CD8-positive, alpha-beta memory T cell (primary cell): ENCODE measurements around the gene ADAM8. TPM values are rescaled to one million over a fixed set of nuclear protein-coding genes. Genes with fewer than 3 reads are reported as not detected.
A peak's percentile ranks its signal among the peaks of the same experiment; 100 is the strongest.
"Not testable (repeated sequence)": the region's sequence is repeated elsewhere in the genome, so short reads cannot be mapped to it uniquely, and the experiment has no call there.

Experiments used
- CTCF ChIA-PET: fragments of 350-600 bp; sonication (Branson Sonifier 250); formaldehyde crosslinking; loops from one replicate; lab custom pipeline; 2021; ENCODE audit warnings: antibody characterized with exemption; lab: Charles Lee
- POLR2A ChIA-PET: fragments of 350-600 bp; sonication (Branson Sonifier 250); formaldehyde crosslinking; loops from one replicate; lab custom pipeline; 2021; ENCODE audit warnings: antibody characterized with exemption; lab: Charles Lee
- DNase-seq, 5 donors: peaks; one replicate each; pipeline versions ENCODE4 v3.0.0 to v3.0.0-alpha.2; 2020 to 2022; ENCODE audit warnings: mixed read lengths in 1 of 5
- H3K27ac ChIP-seq: one replicate; pipeline ENCODE4 v1.7.0; 2013; ENCODE audit warnings: low read depth, mild to moderate bottlenecking, low read length, moderate library complexity
- H3K27me3 ChIP-seq: 2 replicates; pipeline ENCODE4 v1.7.0; 2013; ENCODE audit warnings: low read length, mild to moderate bottlenecking; ENCODE audit not compliant: insufficient read depth, poor library complexity, severe bottlenecking
- H3K36me3 ChIP-seq: 2 replicates; pipeline ENCODE4 v1.7.0; 2013; ENCODE audit warnings: mild to moderate bottlenecking, low read length, moderate library complexity; ENCODE audit not compliant: insufficient read depth
- H3K4me1 ChIP-seq: 2 replicates; pipeline ENCODE4 v1.7.0; 2013; ENCODE audit warnings: mild to moderate bottlenecking, low read length, moderate library complexity; ENCODE audit not compliant: insufficient read depth
- H3K4me3 ChIP-seq: 2 replicates; pipeline ENCODE4 v1.7.0; 2013; ENCODE audit warnings: mild to moderate bottlenecking, low read length
- H3K9me3 ChIP-seq: 2 replicates; pipeline ENCODE4 v1.7.0; 2013; ENCODE audit warnings: mild to moderate bottlenecking, low read length
- H3K27ac Mint-ChIP-seq, 8 donors: one replicate each; pipeline ENCODE4 v1.8.0; 2020 to 2021; ENCODE audit warnings: mixed read lengths in 8 of 8, mild to moderate bottlenecking in 6 of 8, inconsistent platforms in 3 of 8, moderate library complexity in 3 of 8
- H3K27me3 Mint-ChIP-seq, 2 donors: one replicate each; pipeline ENCODE4 v1.8.0; 2020 to 2021; ENCODE audit warnings: mixed read lengths in 2 of 2, mild to moderate bottlenecking in 1 of 2, moderate library complexity in 1 of 2
- H3K36me3 Mint-ChIP-seq, 3 donors: one replicate each; pipeline ENCODE4 v1.8.0; 2020 to 2021; ENCODE audit warnings: mixed read lengths in 3 of 3, inconsistent platforms in 1 of 3, mild to moderate bottlenecking in 1 of 3
- H3K4me1 Mint-ChIP-seq, 3 donors: one replicate each; pipeline ENCODE4 v1.8.0; 2020 to 2021; ENCODE audit warnings: mixed read lengths in 3 of 3, inconsistent platforms in 1 of 3, mild to moderate bottlenecking in 1 of 3
- H3K4me3 Mint-ChIP-seq, 7 donors: one replicate each; pipeline ENCODE4 v1.8.0; 2020 to 2021; ENCODE audit warnings: mixed read lengths in 7 of 7, mild to moderate bottlenecking in 6 of 7, moderate library complexity in 4 of 7, inconsistent platforms in 2 of 7
- H3K9me3 Mint-ChIP-seq, 5 donors: one replicate each; pipeline ENCODE4 v1.8.0; 2020 to 2022; ENCODE audit warnings: mixed read lengths in 5 of 5, mild to moderate bottlenecking in 3 of 5, moderate library complexity in 2 of 5, inconsistent platforms in 1 of 5
- polyA plus RNA-seq: library from polyadenylated mRNA; unstranded; fragments of 300-500 nt; fragmentation: Illumina TruSeq; gene quantifications from one replicate; pipeline ENCODE4 v1.2.3, GENCODE V29; 2021
- total RNA-seq, 2 experiments: library from RNA; stranded (reverse); gene quantifications; one replicate each; pipeline ENCODE4 v1.2.3, GENCODE V29; 2021

The ADAM8 gene
- total and polyA plus RNA-seq, 3 experiments from 2014 or later, result 67.0 to 74.9 (median 70.0) TPM

GRCh38 chr10:133225707-133226191 is 50.9 kb downstream of the ADAM8 start:
- Mint-ChIP-seq H3K27me3 (peaks cover 20 to 46% of the 10 kb centered on the region in 2 donors), H3K36me3 (peaks cover 0 to 5% (median 3%) of the 10 kb centered on the region in 3 donors), H3K9me3 (no peaks in the 10 kb centered on the region), H3K4me1 (peaks cover 9 to 18% (median 16%) of the 10 kb centered on the region in 3 donors), H3K27ac (peak overlapping the region in 1 of 8 donors; percentile 58), H3K4me3 (no peak overlapping the region)
- Histone ChIP-seq H3K36me3 (no peaks in the 10 kb centered on the region), H3K9me3 (no peaks in the 10 kb centered on the region), H3K4me1 (no peaks in the 10 kb centered on the region), H3K27ac (peak overlapping the region; percentile 54), H3K27me3 (peaks cover 6% of the 10 kb centered on the region), H3K4me3 (no peak overlapping the region)
- POLR2A ChIA-PET, result no interaction called here
- no peak for DNase-seq
- CTCF ChIA-PET, result interaction anchor here (1.4 kb wide), 1 partner anchor 82 kb away, joined by 3 read pairs; no protein-coding TSS in a partner anchor

DNA sequence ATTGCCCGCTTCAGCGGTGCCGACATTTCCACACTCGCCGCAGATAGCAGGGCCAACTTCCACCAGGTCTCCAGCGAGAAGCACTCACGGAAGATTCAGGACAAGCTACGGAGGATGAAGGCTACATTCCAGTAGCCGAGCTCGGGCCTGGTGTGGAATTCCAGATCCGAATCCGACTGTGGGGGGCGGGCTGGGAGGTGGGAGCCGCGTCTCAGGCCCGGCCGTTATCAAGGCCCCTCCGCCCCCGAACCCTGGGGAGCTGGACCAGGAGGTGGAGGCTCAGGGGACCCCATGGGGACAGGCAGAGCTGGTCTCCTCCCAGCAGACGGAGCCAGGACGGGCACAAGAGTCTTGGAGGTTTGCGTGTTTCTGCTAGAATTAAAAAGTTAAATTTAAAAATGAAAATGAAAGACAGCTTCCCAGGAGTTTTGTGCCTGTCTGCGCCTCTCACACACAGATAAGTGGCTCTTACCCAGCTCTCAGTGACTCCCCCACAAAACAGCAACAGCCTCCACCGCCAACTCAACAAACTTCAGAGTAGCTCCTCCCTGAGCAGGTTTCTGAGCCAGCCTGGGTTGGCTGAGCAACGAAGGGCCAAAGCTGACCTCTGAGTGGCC is 51.8 kb downstream of the ADAM8 start:
- Mint-ChIP-seq H3K9me3 (no peaks in the 10 kb centered on the region), H3K27me3 (peaks cover 20 to 46% of the 10 kb centered on the region in 2 donors), H3K4me3 (no peak overlapping the region), H3K36me3 (peaks cover 0 to 5% (median 3%) of the 10 kb centered on the region in 3 donors), H3K4me1 (peaks cover 9 to 18% (median 16%) of the 10 kb centered on the region in 3 donors), H3K27ac (no peak overlapping the region)
- peak overlapping the region; percentile 54 for H3K27ac ChIP-seq
- H3K36me3 ChIP-seq, result no peaks in the 10 kb centered on the region
- POLR2A ChIA-PET, result no interaction called here
- H3K27me3 ChIP-seq, result peaks cover 6% of the 10 kb centered on the region
- CTCF ChIA-PET, result interaction anchor here (0.9 to 1.4 kb wide), 2 partner anchors 17 to 82 kb away, joined by 3 read pairs; no protein-coding TSS in a partner anchor
- no peaks in the 10 kb centered on the region for H3K9me3 ChIP-seq
- H3K4me1 ChIP-seq, result no peaks in the 10 kb centered on the region
- DNase-seq, result no peak
- H3K4me3 ChIP-seq, result no peak overlapping the region

- peaks cover 3% of the 10 kb centered on the region for H3K27me3 ChIP-seq
- CTCF ChIA-PET, result interaction anchor here (1.4 kb wide), 1 partner anchor 81 kb away, joined by 3 read pairs; no protein-coding TSS in a partner anchor
- H3K36me3 Mint-ChIP-seq, result peaks cover 0 to 1% (median 1%) of the 10 kb centered on the region in 3 donors
- no peak overlapping the region for H3K4me3 ChIP-seq
- no peak overlapping the region for H3K27ac ChIP-seq
- no peaks in the 10 kb centered on the region for H3K36me3 ChIP-seq
- no peaks in the 10 kb centered on the region for H3K9me3 ChIP-seq
- POLR2A ChIA-PET, result no interaction called here
- no peaks in the 10 kb centered on the region for H3K9me3 Mint-ChIP-seq
- H3K4me3 Mint-ChIP-seq, result no peak overlapping the region
- no peaks in the 10 kb centered on the region for H3K4me1 ChIP-seq
- no peak for DNase-seq
- H3K4me1 Mint-ChIP-seq, result peaks cover 6 to 14% (median 11%) of the 10 kb centered on the region in 3 donors
- H3K27ac Mint-ChIP-seq, result peak overlapping the region in 1 of 8 donors; percentile 85
- peaks cover 17 to 42% of the 10 kb centered on the region in 2 donors for H3K27me3 Mint-ChIP-seq
Measured at GRCh38 chr10:133224076-133224475, 52.6 kb downstream of the ADAM8 start.

- peaks cover 2 to 28% of the 10 kb centered on the region in 2 donors for H3K27me3 Mint-ChIP-seq
- H3K27ac ChIP-seq, H3K4me1 Mint-ChIP-seq, H3K36me3 ChIP-seq, H3K27ac Mint-ChIP-seq, H3K4me3 ChIP-seq, H3K9me3 Mint-ChIP-seq, CTCF ChIA-PET, DNase-seq, H3K9me3 ChIP-seq, H3K27me3 ChIP-seq, H3K36me3 Mint-ChIP-seq, H3K4me3 Mint-ChIP-seq, POLR2A ChIA-PET, H3K4me1 ChIP-seq: not testable (repeated sequence)
Measured at GRCh38 chr10:133221756-133222155, 54.9 kb downstream of the ADAM8 start.

DNA sequence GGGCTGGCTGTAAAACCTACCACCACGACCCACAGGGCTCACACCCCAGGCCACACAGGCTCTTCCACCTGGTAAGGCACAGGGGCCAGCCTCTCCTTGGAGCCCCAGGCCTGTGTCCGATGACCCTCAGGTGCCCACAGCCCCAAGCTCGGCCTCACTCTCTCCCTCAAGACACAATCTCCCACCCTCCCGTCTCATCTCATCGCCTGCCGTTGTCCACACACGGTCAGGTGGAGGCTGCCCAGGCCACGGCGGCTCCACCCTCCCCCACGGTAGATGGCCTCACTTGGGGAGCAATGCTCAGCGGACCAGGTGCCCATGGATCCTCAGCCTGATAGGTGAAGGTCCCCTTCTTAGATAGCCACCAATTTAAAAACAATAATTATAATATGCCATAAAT is 55.3 kb downstream of the ADAM8 start:
- POLR2A ChIA-PET, result no interaction called here
- no peaks in the 10 kb centered on the region for H3K27me3 ChIP-seq
- H3K4me3 Mint-ChIP-seq, result no peak overlapping the region
- no peaks in the 10 kb centered on the region for H3K36me3 ChIP-seq
- H3K4me1 Mint-ChIP-seq, result peaks cover 4 to 6% (median 4%) of the 10 kb centered on the region in 3 donors
- H3K27me3 Mint-ChIP-seq, result peaks cover 4 to 26% of the 10 kb centered on the region in 2 donors
- H3K4me3 ChIP-seq, result no peak overlapping the region
- H3K27ac ChIP-seq, result no peak overlapping the region
- CTCF ChIA-PET, result no interaction called here
- H3K9me3 ChIP-seq, result no peaks in the 10 kb centered on the region
- H3K4me1 ChIP-seq, result no peaks in the 10 kb centered on the region
- no peaks in the 10 kb centered on the region for H3K36me3 Mint-ChIP-seq
- H3K9me3 Mint-ChIP-seq, result no peaks in the 10 kb centered on the region
- no peak overlapping the region for H3K27ac Mint-ChIP-seq
- DNase-seq, result no peak

- peaks cover 6 to 17% of the 10 kb centered on the region in 2 donors for H3K27me3 Mint-ChIP-seq
- Histone ChIP-seq H3K36me3 (no peaks in the 10 kb centered on the region), H3K4me3 (no peak overlapping the region), H3K27me3 (no peaks in the 10 kb centered on the region), H3K4me1 (no peaks in the 10 kb centered on the region), H3K27ac (no peak overlapping the region), H3K9me3 (no peaks in the 10 kb centered on the region)
- H3K27ac Mint-ChIP-seq, result no peak overlapping the region
- CTCF ChIA-PET, result no interaction called here
- H3K9me3 Mint-ChIP-seq, result no peaks in the 10 kb centered on the region
- no peak overlapping the region for H3K4me3 Mint-ChIP-seq
- DNase-seq, result no peak
- POLR2A ChIA-PET, result no interaction called here
- H3K4me1 Mint-ChIP-seq, result no peaks in the 10 kb centered on the region
- no peaks in the 10 kb centered on the region for H3K36me3 Mint-ChIP-seq
Measured at GRCh38 chr10:133219782-133220181, 56.9 kb downstream of the ADAM8 start.

GRCh38 chr10:133218891-133219290 is 57.8 kb downstream of the ADAM8 start:
- no peaks in the 10 kb centered on the region for H3K9me3 ChIP-seq
- no peak overlapping the region for H3K27ac Mint-ChIP-seq
- ChIA-PET POLR2A (no interaction called here), CTCF (no interaction called here)
- no peak overlapping the region for H3K4me3 Mint-ChIP-seq
- no peaks in the 10 kb centered on the region for H3K4me1 Mint-ChIP-seq
- H3K27me3 ChIP-seq, result no peaks in the 10 kb centered on the region
- peaks cover 6 to 14% of the 10 kb centered on the region in 2 donors for H3K27me3 Mint-ChIP-seq
- H3K9me3 Mint-ChIP-seq, result no peaks in the 10 kb centered on the region
- no peaks in the 10 kb centered on the region for H3K36me3 ChIP-seq
- no peaks in the 10 kb centered on the region for H3K4me1 ChIP-seq
- DNase-seq, result no peak
- H3K36me3 Mint-ChIP-seq, result no peaks in the 10 kb centered on the region
- H3K4me3 ChIP-seq, result no peak overlapping the region
- no peak overlapping the region for H3K27ac ChIP-seq

DNA sequence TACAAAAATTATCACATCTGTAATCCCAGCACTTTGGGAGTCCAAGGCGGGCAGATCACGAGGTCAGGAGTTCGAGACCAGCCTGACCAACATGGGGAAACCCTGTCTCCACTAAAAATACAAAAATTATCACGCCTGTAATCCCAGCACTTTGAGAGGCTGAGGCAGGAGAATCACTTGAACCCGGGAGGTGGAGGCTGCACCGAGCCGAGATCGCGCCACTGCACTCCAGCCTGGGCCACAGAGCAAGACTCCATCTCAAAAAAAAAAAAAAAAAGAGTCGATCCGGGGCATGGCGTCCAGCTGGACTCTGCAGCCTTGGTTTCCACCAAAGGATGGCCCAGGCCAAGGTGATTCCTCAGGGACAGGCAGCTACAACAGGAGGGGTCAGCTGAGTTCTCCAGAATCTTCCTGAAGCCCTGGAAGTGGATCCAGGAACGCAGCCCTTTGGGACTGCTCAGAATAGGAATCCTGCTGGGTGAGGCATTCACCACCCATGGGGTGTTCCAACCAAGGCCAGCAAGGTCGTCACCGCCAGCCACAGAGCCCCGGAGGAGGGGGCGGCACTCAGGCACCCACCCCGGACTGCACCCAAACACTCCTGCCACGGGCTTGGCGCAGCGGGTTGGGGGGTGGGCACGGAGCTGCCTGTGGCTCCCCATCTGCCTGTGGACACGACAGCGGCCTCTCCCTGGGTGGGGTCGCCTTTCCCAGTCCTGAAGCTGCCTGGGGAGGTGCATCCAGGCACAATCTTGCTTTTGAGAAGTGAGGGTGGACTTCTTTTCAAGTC is 58.7 kb downstream of the ADAM8 start:
- Mint-ChIP-seq H3K9me3 (no peaks in the 10 kb centered on the region), H3K4me3 (no peak overlapping the region), H3K36me3 (no peaks in the 10 kb centered on the region), H3K4me1 (no peaks in the 10 kb centered on the region), H3K27ac (no peak overlapping the region), H3K27me3 (peaks cover 6 to 14% of the 10 kb centered on the region in 2 donors)
- CTCF ChIA-PET, result no interaction called here
- no peaks in the 10 kb centered on the region for H3K27me3 ChIP-seq
- no peaks in the 10 kb centered on the region for H3K36me3 ChIP-seq
- no peaks in the 10 kb centered on the region for H3K4me1 ChIP-seq
- H3K9me3 ChIP-seq, result no peaks in the 10 kb centered on the region
- no peak for DNase-seq
- H3K27ac ChIP-seq, result no peak overlapping the region
- POLR2A ChIA-PET, result no interaction called here
- H3K4me3 ChIP-seq, result no peak overlapping the region
